ENCODE results near the gene HIP1.
"Not testable (repeated sequence)": the region's sequence is repeated elsewhere in the genome, so short reads cannot be mapped to it uniquely, and the experiment has no call there.

Gene HIP1

DNA sequence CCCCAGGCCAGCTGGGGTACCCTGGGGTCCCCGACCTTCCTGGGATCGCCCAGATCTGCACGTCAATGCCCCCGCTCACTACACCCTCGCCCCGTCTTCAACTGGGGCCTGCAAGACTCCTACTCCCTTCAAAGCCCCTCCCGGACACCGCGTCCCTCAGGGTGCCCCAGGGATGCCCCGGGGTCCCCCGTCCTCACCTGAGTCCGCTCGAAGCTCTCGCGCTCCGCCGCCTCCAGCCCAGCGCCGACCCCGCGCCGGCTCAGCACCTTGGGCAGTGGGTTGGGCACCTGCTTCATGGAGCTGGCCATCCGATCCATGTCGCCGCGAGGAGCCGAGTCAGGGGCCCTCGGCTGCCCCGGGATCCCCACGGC lies at the start of gene HIP1:
HIP1 (minus strand) TSS at position 338 of the 371 bp plus-strand sequence; CDS start at position 317, 21 bp downstream.
- DNase-seq: no peak

DNA sequence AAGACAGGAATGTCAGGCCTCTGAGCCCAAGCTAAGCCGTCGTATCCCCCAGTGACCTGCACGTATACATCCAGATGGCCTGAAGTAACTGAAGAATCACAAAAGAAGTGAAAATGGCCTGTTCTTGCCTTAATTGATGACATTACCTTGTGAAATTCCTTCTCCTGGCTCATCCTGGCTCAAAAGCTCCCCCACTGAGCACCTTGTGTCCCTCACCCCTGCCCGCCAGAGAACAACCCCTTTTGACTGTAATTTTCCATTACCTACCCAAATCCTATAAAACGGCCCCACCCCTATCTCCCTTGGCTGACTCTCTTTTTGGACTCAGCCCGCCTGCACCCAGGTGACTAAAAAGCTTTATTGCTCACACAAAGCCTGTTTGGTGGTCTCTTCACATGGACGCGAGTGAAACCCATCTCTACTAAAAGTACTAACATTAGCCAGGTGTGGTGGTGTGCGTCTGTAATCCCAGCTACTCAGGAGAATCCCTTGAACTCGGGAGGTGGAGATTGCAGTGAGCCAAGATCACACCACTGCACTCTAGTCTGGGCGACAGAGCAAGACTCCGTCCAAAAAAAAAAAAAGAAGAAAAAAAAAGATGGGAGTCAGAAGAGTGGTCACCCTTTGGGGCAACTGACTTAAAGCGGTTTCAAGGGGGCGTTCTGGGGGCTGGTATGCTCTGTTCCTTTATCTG lies 49.6 kb upstream of the HIP1 start:
- not testable (repeated sequence) for DNase-seq

- DNase-seq: not testable (repeated sequence)
These were observed 44.3 kb upstream of the HIP1 start for GRCh38 chr7:75783058-75783457.

DNA sequence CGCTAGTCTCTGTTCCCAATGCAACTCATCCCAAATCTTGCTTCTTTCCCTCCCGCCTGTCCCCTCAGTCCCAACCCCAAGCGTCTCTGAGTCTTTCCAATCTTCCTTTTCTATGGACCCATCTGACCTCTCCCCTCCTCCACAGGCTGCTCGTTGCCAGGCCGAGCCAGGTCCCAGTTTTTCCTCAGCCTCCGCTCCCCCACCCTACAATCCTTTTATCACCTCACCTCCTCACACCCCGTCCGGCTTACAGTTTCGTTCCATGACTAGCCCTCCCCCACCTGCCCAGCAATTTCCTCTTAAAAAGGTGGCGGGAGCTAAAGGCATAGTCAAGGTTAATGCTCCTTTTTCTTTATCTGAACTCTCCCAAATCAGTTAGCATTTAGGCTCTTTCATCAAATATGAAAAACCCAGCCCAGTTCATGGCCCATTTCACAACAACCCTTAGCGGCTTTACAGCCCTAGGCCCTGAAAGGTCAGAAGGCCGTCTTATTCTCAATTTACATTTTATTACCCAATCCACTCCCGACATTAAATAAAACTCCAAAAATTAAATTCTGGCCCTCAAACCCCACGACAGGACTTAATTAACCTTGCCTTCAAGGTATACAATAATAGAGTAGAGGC lies 42.0 kb upstream of the HIP1 start:
- DNase-seq: not testable (repeated sequence)

GRCh38 chr7:75779516-75779915 lies 40.8 kb upstream of the HIP1 start:
- not testable (repeated sequence) for DNase-seq

GRCh38 chr7:75779035-75779434 lies 40.3 kb upstream of the HIP1 start:
- DNase-seq: not testable (repeated sequence)

DNA sequence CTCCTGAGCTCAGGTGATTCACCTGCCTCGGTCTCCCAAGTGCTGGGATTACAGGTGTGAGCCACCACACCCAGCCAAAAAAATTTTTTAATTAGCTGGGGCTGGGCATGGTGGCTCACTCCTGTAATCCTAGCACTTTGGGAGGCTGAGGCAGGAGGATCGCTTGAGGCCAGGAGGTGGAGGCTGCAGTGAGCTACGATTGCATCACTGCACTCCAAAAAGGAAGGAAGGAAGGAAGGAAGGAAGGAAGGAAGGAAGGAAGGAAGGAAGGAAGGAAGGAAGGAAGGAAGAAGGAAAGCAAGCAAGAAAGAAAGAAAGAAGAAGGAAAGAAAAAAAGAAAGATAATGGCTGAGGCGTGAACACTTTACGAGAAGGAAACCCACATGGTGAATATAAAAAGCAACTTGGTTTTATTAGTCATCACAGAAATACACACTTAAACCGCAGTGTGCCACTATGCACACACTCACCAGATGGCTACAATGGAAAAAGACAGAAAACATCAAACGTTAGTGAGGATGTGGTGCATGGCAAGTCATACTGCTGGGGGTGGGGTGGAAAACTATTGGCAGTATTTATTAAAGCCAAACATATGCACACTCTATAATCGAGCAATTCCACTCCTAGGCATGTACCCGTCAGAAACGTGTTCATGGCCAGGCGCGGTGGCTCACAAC lies 37.7 kb upstream of the HIP1 start:
- DNase-seq: no peak

DNA sequence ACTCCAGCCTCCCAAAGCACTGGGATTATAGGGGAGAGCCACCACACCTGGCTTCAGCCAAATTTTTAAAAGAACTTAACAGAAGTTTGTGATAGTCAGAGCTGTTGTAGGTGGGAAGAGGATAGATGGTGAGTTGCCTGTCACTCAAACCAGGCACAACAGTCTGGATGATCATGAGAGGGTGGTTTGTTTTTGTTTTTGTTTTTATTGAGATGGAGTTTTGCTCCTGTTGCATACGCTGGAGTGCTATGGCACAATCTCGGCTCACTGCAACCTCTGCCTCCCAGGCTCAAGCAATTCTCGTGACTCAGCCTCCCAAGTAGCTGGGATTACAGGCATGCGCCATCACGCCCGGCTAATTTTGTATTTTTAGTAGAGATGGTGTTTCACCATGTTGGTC lies 35.2 kb upstream of the HIP1 start:
- not testable (repeated sequence) for DNase-seq

DNA sequence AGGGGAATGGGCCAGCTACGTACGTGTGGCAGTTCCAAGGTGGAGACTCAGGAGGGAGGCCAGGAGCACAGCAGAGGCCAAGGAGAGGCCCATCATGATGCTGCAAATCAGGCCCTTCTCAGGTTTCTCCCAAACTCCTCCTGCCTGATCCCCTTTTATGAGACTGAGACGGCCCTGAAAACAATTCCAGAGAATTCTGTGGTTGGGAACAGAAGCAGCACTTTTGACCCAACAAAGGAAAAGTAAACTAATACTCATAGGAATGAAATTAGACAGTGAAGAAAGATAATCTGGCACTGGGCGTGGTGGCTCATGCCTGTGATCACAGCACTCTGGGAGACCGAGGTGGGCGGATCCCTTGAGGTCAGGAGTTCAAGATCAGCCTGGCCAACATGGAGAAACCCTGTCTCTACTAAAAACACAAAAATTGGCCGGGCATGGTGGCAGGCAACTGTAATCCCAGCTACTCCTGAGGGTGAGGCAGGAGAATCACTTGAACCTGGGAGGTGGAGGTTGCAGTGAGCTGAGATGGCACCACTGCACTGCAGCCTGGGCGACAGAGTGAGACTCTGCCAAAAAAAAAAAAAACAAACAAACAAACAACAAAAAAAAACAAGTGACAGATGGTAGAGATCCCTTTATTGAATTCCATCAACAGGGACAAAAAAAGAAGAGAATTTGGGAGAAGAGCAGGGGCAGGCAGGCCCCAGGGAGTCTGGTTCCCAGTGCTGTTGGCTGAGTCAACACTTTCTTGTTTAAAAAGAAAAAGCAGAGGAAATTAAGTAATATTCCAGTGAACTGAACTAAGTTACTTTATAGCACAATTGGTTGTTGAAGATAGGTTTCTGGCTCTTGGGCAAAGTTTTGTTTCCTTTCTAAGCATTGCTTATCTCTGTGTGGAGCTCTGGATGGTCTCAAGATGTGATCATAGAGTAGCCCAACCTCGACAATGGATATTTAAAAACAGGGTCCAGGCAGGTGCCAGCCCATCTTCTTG lies 33.6 kb upstream of the HIP1 start, which contains the start of gene CCL26:
CCL26 (minus strand) TSS at position 131 of the 997 bp plus-strand sequence; CDS start at position 96, 35 bp downstream.
- DNase-seq: no peak

- DNase-seq: no peak
These were observed 32.5 kb upstream of the HIP1 start for GRCh38 chr7:75771224-75771623.

GRCh38 chr7:75762350-75762917 lies 23.7 kb upstream of the HIP1 start:
- peak; percentile 23 for DNase-seq

GRCh38 chr7:75761801-75762200 lies 23.1 kb upstream of the HIP1 start:
- DNase-seq: not testable (repeated sequence)

DNA sequence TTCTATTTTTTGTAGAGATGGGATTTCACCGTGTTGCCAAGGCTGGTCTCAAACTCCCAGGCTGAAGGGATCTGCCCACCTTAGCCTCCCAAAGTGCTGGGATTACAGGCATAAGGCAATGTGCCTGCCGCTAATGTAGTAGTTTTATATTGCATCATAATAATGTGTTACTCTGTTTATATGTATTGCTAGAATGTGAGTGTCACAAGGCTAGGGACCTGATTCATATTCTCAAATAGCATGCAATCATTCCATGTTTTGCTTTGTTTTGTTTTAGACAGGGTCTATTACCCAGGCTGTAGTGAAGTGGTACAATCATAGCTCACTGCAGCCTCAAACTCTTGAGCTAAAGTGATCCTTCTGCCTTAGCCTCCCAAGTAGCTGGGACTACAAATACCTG lies 19.8 kb upstream of the HIP1 start:
- no peak for DNase-seq

- DNase-seq: no peak
These were observed 19.1 kb upstream of the HIP1 start for GRCh38 chr7:75757860-75758259.

DNA sequence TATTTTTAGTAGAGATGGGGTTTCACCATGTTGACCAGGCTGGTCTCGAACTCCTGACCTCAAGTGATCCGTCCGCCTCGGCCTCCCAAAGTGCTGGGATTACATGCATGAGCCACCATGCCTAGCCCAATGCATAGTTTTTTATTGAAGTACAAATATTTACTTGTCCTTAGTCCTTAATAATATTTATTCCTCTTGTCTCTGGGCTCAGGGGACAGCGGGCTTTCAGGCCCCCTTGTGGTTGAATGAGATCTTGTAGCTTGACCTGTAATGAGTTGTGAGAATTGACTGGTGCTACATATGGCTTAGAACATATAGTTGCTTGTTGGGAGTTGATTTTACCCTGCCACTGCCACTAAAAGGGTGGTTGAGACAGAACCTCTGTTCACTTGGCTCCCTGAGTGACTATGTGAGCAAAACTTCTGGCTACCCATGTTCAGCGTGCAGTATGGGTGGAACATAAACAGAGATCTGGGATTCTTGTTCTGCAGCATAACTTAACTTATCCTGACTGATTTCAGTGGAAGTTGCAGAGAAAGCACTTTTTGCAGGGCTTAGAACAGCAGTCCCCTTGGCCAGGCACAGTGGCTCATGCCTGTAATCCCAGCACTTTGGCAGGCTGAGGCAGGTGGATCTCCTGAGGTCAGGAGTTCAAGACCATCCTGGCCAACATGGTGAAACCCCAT lies 18.4 kb upstream of the HIP1 start:
- DNase-seq: no peak

GRCh38 chr7:75756206-75756990 lies 17.7 kb upstream of the HIP1 start:
- DNase-seq: no peak

DNA sequence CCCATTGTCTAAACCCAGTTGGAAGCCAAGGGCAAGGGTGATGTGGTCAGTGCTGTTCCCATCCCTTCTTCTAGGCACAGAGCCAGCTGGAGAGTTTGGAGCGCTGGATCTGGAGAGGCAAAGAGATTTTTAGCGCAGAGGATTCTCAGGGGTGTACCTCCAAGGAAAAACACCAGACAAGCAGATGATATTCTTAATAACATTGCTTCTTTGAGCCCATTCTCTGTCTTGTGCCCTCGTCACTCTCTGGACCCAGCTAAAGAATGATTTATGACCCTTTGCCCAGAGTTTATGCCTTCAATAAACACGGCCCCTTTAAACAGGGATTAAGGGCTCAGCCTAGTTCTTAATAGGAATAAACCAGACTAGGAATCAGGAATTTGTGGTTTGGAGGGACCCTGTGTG lies 4.7 kb upstream of the HIP1 start:
- no peak for DNase-seq

DNA sequence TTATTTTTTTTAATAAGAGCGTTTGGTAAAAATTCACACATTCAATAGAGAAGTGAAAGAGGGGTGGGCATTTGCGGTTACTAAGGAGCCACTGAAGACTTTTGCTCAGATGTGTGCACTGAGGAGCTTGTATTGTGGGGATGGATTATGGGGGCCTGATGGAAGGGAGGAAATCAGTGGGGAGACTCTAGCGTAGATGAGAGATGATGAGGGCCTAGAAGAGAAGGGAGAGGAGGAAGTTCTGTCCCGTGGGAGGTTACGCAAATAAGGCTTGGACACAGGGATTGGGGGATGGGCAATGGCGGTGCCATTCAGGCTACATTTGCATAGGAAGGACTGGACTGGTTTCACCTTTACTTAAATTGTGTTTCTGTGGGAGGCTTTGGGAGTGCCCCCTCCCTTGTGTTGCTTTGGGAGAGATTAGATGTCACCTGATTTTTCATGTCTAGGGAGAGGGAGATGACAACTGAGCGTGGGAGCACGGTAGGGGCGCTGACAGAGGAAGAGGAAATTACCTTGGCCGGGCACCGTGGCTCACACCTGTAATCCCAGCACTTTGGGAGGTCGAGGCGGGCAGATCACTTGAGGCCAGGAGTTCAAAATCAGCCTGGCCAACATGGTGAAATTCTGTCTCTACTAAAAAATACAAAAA lies 2.2 kb upstream of the HIP1 start:
- no peak for DNase-seq

- no peak for DNase-seq
These were observed 1.3 kb upstream of the HIP1 start for GRCh38 chr7:75739796-75740672.

Data from NCI-H1417 treated with DMSO at 0.1 percent for 48 hours (cell line).